Liver (tissue), 3 donors: Measurements from ENCODE around the gene FCHO2.

ENCODE experiments used
- ATF3 ChIP-seq: IDR thresholded peaks from 2 replicates; pipeline ENCODE4 v1.6.1; 2016; ENCODE audit warnings: antibody characterized with exemption
- CTCF ChIP-seq: fragments of 150-350 bp; IDR thresholded peaks from 2 replicates; pipeline ENCODE4 v1.5.1; 2017; ENCODE audit warnings: improper control_type of control experiment, low read depth, low read length; ENCODE audit not compliant: missing input control
- EGR1 ChIP-seq, 2 donors: IDR thresholded peaks; 2 replicates each; pipeline ENCODE4 v1.6.1; 2016 to 2018; ENCODE audit warnings: antibody characterized with exemption in 2 of 2, low read depth in 2 of 2
- FOXA1 ChIP-seq: IDR thresholded peaks from 2 replicates; pipeline ENCODE4 v1.6.1; 2016; ENCODE audit warnings: antibody characterized with exemption
- FOXA2 ChIP-seq: IDR thresholded peaks from 2 replicates; pipeline ENCODE4 v1.6.1; 2016; ENCODE audit warnings: antibody characterized with exemption
- GABPA ChIP-seq, 2 donors: IDR thresholded peaks in 1 of 2; conservative IDR thresholded peaks in 1 of 2; 2 replicates each; pipeline ENCODE4 v1.6.1; 2016; ENCODE audit warnings: antibody characterized with exemption in 2 of 2, mild to moderate bottlenecking in 1 of 2, moderate library complexity in 1 of 2
- RAD21 ChIP-seq, 2 donors: IDR thresholded peaks; 2 replicates each; pipeline ENCODE4 v1.6.1; 2016; ENCODE audit warnings: antibody characterized with exemption in 2 of 2, mild to moderate bottlenecking in 2 of 2
- YY1 ChIP-seq: IDR thresholded peaks from 2 replicates; pipeline ENCODE4 v1.6.1; 2016; ENCODE audit warnings: antibody characterized with exemption, mild to moderate bottlenecking
- ZBTB33 ChIP-seq: IDR thresholded peaks from 2 replicates; pipeline ENCODE4 v1.6.1; 2016; ENCODE audit warnings: antibody characterized with exemption
- TF ChIP-seq, protein P1 (sequence below): IDR thresholded peaks from 2 replicates; pipeline ENCODE4 v1.6.1; 2016; ENCODE audit warnings: antibody characterized with exemption
- TF ChIP-seq, protein P2 (sequence below): IDR thresholded peaks from 2 replicates; pipeline ENCODE4 v1.6.1; 2016; ENCODE audit warnings: antibody characterized with exemption, mild to moderate bottlenecking
- donor health status: healthy.
- donor health status: healthy.

- TF ChIP-seq CTCF (no peak), FOXA1 (no peak), RAD21 (IDR thresholded peaks at IDR 0.05) (no peak), ZBTB33 (no peak), GABPA (IDR thresholded peaks at IDR 0.05 in 1 of 2, conservative IDR thresholded peaks at IDR 0.05 in 1 of 2) (no peak), EGR1 (IDR thresholded peaks at IDR 0.05; ENCODE audit: low read depth in 2 of 2) (no peak), ATF3 (no peak), FOXA2 (no peak), YY1 (no peak)
- TF ChIP-seq, protein P1, sequence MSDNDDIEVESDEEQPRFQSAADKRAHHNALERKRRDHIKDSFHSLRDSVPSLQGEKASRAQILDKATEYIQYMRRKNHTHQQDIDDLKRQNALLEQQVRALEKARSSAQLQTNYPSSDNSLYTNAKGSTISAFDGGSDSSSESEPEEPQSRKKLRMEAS: no peak
- TF ChIP-seq, protein P2, sequence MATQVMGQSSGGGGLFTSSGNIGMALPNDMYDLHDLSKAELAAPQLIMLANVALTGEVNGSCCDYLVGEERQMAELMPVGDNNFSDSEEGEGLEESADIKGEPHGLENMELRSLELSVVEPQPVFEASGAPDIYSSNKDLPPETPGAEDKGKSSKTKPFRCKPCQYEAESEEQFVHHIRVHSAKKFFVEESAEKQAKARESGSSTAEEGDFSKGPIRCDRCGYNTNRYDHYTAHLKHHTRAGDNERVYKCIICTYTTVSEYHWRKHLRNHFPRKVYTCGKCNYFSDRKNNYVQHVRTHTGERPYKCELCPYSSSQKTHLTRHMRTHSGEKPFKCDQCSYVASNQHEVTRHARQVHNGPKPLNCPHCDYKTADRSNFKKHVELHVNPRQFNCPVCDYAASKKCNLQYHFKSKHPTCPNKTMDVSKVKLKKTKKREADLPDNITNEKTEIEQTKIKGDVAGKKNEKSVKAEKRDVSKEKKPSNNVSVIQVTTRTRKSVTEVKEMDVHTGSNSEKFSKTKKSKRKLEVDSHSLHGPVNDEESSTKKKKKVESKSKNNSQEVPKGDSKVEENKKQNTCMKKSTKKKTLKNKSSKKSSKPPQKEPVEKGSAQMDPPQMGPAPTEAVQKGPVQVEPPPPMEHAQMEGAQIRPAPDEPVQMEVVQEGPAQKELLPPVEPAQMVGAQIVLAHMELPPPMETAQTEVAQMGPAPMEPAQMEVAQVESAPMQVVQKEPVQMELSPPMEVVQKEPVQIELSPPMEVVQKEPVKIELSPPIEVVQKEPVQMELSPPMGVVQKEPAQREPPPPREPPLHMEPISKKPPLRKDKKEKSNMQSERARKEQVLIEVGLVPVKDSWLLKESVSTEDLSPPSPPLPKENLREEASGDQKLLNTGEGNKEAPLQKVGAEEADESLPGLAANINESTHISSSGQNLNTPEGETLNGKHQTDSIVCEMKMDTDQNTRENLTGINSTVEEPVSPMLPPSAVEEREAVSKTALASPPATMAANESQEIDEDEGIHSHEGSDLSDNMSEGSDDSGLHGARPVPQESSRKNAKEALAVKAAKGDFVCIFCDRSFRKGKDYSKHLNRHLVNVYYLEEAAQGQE: no peak
Measured at GRCh38 chr5:73117088-73117740, 161.4 kb downstream of the FCHO2 start.
